GM13977 (cell line): ENCODE measurements around the gene TRAK2.

ENCODE experiments used
- DNase-seq: peaks from one replicate; pipeline ENCODE4 v3.0.0; 2012; ENCODE audit warnings: low spot score
- CTCF ChIP-seq: IDR thresholded peaks from 2 replicates; pipeline ENCODE4 v1.5.1; 2012; ENCODE audit warnings: mild to moderate bottlenecking, control low read depth; ENCODE audit not compliant: insufficient read depth; ENCODE audit errors: extremely low read depth, missing control alignments
- in situ Hi-C: fragments of 300-500 bp; cut with MboI; formaldehyde crosslinking; loops from one replicate; pipeline ENCODE4 v1.12.0; 2022; ENCODE audit warnings: low sequenced_read_pairs, low pct_unique_long_range_greater_than_20kb, mixed read lengths, inconsistent platforms; ENCODE audit not compliant: unreplicated experiment

TRAK2 gene

GRCh38 chr2:201350879-201351278 is 100.4 kb downstream of the TRAK2 start:
- in situ Hi-C loops: no loop called here
- TF ChIP-seq CTCF: no peak
- no peak for DNase-seq

- in situ Hi-C loops: no loop called here
- no peak for DNase-seq
- no peak for TF ChIP-seq CTCF
Observed at GRCh38 chr2:201349601-201350000, 101.7 kb downstream of the TRAK2 start.

- no peak for TF ChIP-seq CTCF
- in situ Hi-C loops: no loop called here
- DNase-seq: no peak
Observed at GRCh38 chr2:201348758-201349157, 102.5 kb downstream of the TRAK2 start.

- TF ChIP-seq CTCF: no peak
- DNase-seq: no peak
- in situ Hi-C loops: no loop called here
Observed at GRCh38 chr2:201347138-201347537, 104.1 kb downstream of the TRAK2 start.

GRCh38 chr2:201345625-201346213 is 105.5 kb downstream of the TRAK2 start:
- in situ Hi-C loops: no loop called here
- no peak for DNase-seq
- no peak for TF ChIP-seq CTCF

GRCh38 chr2:201344663-201345366 is 106.4 kb downstream of the TRAK2 start:
- in situ Hi-C loops: no loop called here
- no peak for TF ChIP-seq CTCF
- peak; percentile 38 for DNase-seq

GRCh38 chr2:201343559-201343958 is 107.7 kb downstream of the TRAK2 start:
- TF ChIP-seq CTCF: no peak
- no peak for DNase-seq
- in situ Hi-C loops: no loop called here
